Stimulated activated CD4-positive, alpha-beta T cell treated with anti-CD3 and anti-CD28 coated beads, Interleukin-12 subunit alpha, Interleukin-12 subunit beta, amount 100 ng/mL, for 24 hours (primary cell): Measurements from ENCODE around the gene TTLL13.
A peak's percentile ranks its signal among the peaks of the same experiment; 100 is the strongest.

ENCODE experiments used
- DNase-seq, 2 experiments: peaks; one replicate each; pipeline ENCODE4 v3.0.0-alpha.2; 2020; ENCODE audit warnings: low read depth in 2 of 2

TTLL13 gene, protein sequence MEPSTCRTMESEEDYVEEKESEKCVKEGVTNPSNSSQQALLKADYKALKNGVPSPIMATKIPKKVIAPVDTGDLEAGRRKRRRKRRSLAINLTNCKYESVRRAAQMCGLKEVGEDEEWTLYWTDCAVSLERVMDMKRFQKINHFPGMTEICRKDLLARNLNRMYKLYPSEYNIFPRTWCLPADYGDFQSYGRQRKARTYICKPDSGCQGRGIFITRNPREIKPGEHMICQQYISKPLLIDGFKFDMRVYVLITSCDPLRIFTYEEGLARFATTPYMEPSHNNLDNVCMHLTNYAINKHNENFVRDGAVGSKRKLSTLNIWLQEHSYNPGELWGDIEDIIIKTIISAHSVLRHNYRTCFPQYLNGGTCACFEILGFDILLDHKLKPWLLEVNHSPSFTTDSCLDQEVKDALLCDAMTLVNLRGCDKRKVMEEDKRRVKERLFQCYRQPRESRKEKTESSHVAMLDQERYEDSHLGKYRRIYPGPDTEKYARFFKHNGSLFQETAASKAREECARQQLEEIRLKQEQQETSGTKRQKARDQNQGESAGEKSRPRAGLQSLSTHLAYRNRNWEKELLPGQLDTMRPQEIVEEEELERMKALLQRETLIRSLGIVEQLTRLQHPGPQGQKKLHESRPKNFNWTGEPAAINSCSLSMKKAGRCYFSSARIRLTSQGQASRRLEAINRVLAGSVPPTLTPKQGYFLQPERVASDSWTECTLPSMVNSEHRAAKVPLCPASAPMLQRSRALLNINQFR

DNA sequence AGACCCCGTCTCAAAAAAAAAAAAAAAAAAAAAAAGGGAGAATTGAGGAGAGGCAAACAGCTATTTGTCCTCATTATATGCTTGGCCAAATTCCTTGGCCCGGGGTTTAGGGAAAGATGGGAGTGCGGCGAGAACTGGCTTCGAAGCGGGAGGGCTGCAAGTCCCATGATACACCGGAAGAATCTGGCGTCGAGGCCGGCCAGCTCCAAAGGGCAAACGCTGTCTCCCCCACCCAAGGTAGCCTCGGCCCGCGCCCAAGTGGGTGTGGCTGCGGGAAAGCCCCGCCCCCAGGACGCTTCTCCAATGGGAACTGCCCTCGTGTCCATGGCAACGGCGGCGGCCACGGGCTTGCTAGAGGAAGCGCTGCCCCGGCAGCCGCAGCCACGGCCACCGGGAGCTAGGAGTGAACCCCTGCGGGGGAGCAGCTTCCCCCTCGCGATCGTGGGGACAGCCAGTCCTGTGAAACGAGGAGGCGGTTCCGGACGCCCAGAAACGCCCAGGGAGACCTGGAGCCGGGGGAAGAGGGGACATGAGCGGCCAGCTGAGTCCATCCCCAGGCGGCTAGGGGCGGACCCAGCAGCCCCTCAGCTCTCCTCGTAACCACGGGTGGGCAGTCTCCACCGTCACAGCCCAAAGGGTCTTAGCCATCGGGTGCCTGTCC is at the start of gene TTLL13:
TSS of gene TTLL13 (plus strand) at position 354 of the 661 bp plus-strand sequence. CDS start 1,075 bp downstream, outside the sequence.
- DNase-seq = peak; percentile 65 to 93

DNA sequence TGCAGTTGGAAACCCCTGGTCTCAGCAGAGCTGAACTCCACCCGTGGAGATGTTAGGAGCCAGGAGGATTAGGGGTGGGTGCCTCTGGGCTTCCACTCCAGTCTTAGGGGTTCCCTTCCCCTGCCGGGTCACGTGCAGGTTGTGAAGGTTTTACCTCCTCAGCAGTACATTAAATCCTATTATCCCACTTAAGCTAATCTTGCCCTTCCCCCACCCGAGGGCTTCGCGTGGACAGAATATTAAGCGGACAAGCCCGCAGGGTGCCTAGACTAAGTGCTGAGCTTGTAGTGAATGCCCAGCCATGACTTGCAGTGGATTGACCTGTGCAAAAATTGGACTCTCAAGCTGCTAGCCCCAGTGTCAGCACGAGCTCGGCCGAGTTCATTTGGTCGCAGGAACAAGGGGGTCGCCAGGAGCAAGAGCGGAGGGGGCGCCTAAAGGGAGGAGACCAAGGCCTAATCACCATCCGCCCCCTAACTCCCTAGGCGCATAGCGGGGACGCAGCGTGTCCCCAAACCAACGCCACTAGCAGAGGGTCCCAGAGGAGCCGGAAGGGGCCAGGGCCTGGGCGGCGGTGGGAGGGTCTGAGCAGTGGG is 48.7 kb upstream of the TTLL13 start:
- DNase-seq = no peak

DNA sequence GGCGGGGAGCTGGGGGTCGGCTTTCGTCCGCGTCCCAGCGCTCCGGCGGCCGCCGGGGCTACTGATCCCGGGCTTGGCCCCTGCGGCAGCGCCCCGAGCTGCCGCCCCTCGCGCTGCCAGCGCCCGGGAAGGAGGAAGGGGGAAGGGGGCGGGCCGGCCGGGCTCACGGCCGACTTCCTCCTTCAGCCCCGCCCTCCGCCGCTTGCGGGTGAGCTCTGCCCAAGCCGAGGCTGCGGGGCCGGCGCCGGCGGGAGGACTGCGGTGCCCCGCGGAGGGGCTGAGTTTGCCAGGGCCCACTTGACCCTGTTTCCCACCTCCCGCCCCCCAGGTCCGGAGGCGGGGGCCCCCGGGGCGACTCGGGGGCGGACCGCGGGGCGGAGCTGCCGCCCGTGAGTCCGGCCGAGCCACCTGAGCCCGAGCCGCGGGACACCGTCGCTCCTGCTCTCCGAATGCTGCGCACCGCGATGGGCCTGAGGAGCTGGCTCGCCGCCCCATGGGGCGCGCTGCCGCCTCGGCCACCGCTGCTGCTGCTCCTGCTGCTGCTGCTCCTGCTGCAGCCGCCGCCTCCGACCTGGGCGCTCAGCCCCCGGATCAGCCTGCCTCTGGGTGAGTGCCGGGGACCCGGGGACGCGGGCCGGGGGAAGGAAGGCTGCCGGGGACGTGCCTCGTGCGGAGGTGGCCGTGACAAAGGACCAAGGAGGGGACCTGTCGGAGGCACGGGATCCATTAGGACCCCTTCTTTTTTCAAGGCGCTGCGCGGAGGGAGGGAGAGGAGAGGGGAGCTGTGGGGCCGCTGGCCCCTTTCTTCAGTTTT is 48.0 kb upstream of the TTLL13 start, which contains the start of gene SEMA4B:
TSS of gene SEMA4B (plus strand) at position 201 of the 814 bp plus-strand sequence. CDS start at position 450, 249 bp downstream.
- DNase-seq = peak; percentile 26 to 60

- no peak for DNase-seq
Measured at GRCh38 chr15:90201944-90202375, 47.4 kb upstream of the TTLL13 start.

GRCh38 chr15:90202929-90203328 is 46.4 kb upstream of the TTLL13 start:
- no peak for DNase-seq

- no peak for DNase-seq
Measured at GRCh38 chr15:90203473-90203872, 45.9 kb upstream of the TTLL13 start.

DNA sequence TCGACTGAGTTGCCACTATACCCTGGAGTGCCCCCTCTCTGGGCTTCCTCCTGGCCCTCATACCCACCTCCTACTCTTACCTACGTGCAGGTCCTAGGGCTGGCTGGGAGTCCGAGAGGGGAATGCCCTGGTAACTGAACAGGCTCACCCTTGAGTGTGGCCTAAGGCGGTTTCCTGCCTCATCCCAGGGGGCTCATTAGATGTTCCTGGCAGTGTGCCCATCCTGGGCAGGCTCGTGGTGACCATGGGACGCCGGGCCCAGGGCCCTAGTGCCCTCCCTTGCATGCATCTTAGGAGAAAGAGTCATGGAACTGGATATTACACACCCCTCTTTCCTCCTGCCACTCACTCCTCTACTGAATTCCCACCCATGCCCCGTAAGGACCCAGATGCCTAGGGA is 45.4 kb upstream of the TTLL13 start:
- DNase-seq = no peak

GRCh38 chr15:90205050-90205848 is 44.1 kb upstream of the TTLL13 start:
- no peak for DNase-seq

DNA sequence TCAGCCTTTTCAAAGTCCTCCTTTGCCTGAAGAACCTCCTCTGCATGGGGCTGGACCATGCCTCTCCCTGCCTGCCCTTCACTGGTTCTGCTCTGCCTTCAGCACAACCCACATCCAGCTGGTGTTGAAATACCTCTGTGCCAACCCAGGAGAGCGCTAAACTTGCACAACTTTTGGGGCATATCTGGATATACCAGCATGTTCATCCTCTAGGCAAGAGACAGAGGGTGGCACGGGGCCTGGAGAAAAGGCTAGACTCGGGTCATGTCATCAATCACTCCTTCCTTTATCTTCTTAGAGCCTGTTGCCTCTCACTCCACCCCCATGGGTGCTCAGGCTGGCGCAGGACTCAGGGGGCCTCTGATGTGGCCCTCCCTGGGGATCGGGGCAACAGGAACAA is 43.5 kb upstream of the TTLL13 start:
- DNase-seq = no peak

GRCh38 chr15:90207252-90207651 is 42.1 kb upstream of the TTLL13 start:
- no peak for DNase-seq

- no peak for DNase-seq
Measured at GRCh38 chr15:90208356-90208755, 41.0 kb upstream of the TTLL13 start.

DNA sequence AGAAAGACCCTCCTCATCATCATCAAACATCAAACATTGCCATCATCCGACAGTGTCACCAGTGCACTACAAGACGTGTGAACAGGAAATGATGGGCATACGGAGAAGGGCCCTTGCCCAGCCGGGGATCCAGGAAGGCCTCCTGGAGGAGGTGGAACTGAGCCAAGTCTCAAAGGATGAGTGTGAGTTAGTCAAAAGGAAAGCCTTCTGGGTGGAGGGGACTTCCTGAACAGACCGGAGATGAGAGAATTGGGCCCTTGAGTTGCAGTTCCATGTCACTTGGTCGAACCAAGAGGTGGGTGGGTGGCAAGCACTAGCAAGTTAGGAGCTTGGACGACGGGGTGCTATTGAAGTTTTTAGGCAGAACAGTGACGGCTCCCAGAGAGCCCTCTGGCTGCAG is 39.8 kb upstream of the TTLL13 start:
- no peak for DNase-seq

- no peak for DNase-seq
Measured at GRCh38 chr15:90210593-90210992, 38.8 kb upstream of the TTLL13 start.

DNA sequence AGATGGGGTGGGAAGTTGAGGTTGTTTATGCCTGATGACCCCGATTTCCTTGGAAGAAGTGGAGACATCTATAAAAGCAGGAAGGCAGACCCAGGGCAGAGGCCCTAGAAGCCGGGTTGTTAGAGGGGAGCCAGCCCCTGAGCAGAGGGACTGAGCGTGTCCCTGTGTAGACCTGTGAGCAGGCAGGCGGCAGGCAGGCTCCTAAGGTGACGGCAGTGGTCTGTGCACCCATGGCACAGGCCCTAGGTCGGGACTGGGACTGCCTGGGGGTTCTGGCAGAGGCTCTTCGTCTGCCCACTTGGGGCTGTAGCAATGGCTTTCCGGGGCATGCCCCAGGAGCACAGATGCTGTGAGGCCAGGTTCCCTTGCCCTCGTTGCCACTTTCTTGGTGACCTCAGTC is 38.3 kb upstream of the TTLL13 start:
- DNase-seq = no peak

DNA sequence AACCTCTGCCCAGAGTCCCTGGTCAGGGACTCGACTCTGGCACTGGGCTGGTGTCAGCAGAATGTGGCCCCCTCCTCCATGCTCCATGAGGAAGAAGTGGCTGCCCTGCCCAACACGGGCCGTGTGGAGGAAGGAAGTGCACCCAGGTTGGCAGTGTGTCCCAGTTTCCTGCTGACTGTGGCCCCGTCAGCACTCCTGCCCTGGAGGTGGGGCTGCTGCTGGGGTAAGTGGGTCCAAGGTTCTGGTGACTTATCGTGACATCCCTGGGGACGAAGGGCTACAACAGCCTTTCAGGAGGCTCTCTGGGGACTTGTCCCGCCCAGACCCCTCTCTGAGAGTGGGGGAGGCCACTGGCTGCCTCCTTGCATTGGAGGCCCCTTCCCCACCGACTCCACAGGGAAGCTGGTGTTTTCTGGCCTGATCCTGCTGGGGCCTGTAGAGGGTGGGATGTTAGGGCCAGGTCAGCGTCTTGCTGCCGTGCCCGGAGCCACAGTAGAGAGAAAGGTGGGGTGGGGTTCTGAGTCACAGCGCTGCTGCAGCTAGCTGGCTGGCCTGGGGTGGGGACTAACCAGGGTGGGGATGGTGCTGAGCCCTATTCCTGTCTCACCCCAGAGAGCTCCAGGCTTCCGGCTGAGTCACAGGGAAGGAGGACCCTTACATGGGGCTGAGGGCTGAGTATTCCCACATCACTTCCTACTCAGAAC is 37.8 kb upstream of the TTLL13 start:
- no peak for DNase-seq

- no peak for DNase-seq
Measured at GRCh38 chr15:90212221-90213098, 36.9 kb upstream of the TTLL13 start.

DNA sequence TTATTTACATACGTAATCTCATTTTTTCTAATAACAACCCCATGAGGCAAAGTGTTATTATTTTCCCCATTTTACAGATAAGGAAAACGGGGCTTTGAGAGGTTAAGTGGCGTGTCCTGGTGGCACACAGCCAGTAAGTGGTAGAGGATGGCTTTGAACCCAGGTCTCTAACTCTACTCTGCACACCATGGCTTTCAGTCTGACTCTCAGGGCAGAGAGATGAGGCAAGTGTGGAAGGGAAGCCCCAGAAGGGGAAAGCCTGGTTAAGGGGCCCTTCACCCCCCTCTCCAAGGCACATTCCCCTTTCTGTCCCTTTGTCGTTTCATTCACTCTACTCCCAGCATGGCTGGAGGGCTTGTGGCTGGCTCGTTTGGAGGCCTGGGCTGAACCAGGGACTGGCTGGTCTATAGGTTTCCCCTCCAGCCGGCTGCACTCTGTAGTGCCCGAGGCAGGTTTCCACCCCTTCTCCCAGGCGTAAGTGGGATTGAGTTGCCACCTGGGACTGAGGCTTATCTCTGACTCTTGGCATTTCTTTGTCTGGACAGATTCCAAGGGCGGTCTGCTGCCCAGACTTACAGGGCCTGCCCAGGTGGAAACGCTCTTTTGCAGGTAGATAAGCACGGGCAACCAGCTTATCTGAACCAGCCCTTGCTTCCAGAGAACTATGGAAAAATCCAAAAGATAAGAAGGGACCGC is 36.1 kb upstream of the TTLL13 start:
- no peak for DNase-seq

GRCh38 chr15:90213818-90214204 is 35.5 kb upstream of the TTLL13 start:
- DNase-seq = no peak
